ENCODE measurements around the gene STT3B.
A peak's percentile ranks its signal among the peaks of the same experiment; 100 is the strongest.

Gene STT3B

GRCh38 chr3:31493149-31493548 is 39.6 kb upstream of the STT3B start:
- no peak for DNase-seq (ENCODE audit: low spot score)

DNA sequence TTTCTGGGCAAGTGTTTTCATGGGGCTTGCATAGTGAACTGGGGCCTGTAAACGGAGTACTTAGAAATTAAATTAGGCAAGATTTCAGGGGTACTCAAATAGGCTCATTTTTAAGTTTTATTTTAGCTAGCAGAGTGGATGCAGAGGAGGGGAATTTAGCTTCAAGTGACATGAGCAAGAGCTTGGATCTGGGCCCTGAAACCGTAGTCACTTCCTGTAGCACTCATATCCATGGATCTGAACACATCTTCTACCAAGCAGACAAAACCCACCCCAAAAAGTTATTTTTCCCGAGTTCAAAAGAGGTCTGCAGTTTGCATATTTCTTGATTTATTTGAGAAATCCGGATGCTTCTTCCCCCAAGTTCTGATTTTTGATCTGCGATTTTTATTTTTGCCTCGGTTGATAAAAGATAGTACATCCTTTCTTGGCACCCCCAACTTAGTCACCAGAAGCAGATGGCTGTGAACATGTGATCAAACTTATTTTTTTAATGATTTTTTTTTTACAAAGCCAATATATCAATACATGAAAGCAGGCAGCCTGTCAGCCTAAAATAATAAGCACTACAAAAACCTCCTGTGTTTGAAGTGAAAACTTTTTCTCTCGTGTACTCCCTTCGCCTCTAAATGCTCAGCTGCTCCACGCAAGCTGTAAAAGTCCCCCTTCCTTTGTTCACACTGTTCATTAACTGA is 36.6 kb upstream of the STT3B start:
- no peak for DNase-seq (ENCODE audit: low spot score)
- TF ChIP-seq, protein P1, sequence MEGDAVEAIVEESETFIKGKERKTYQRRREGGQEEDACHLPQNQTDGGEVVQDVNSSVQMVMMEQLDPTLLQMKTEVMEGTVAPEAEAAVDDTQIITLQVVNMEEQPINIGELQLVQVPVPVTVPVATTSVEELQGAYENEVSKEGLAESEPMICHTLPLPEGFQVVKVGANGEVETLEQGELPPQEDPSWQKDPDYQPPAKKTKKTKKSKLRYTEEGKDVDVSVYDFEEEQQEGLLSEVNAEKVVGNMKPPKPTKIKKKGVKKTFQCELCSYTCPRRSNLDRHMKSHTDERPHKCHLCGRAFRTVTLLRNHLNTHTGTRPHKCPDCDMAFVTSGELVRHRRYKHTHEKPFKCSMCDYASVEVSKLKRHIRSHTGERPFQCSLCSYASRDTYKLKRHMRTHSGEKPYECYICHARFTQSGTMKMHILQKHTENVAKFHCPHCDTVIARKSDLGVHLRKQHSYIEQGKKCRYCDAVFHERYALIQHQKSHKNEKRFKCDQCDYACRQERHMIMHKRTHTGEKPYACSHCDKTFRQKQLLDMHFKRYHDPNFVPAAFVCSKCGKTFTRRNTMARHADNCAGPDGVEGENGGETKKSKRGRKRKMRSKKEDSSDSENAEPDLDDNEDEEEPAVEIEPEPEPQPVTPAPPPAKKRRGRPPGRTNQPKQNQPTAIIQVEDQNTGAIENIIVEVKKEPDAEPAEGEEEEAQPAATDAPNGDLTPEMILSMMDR (IDR thresholded peaks at IDR 0.05; ENCODE audit: extremely low read depth, missing control alignments) = no peak

More at GRCh38 chr3:31493149-31493548, 39.6 kb upstream of the STT3B start:
- TF ChIP-seq, protein P1 (IDR thresholded peaks at IDR 0.05; ENCODE audit: extremely low read depth, missing control alignments) = no peak

DNA sequence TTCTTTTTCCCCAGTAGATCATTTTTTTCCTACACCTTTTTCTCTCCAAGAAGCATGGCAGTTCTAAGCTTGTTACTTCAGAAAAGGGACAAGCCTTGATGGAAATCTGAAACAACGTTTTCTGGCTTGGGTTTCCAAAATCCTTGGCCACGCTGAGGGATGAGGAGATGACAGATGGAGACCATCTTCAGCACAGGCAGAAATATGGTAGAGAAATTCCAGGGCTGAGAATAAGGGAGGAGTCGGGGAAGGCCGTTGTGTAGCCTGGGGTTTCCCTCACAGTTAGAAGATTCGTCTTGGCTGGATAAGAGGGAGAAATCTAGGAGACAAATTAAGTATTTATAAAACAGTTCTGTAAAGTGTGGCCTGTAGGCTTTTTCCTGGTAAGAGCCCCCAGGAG is 33.9 kb upstream of the STT3B start:
- TF ChIP-seq, protein P1 (IDR thresholded peaks at IDR 0.05; ENCODE audit: extremely low read depth, missing control alignments) = no peak
- no peak for DNase-seq (ENCODE audit: low spot score)

DNA sequence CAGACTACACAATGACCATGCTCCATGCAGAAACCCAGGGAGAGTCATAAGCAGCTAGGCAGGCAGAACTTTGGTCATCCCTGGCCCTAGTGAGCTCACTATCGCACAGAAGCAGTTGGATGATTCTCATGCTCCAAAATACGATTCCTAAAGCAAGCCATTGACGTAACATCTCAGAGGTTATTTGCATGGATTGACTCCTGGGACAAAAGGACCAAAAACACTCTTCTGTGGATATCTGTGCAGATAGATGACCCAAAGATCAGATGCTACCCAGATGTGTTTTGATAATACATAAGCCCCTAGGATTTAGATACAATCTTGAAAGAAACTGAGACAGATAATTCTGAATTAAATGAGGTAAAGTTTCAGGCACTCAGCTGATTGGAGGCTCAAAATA is 33.4 kb upstream of the STT3B start:
- DNase-seq (ENCODE audit: low spot score) = no peak
- TF ChIP-seq, protein P1 (IDR thresholded peaks at IDR 0.05; ENCODE audit: extremely low read depth, missing control alignments) = no peak

DNA sequence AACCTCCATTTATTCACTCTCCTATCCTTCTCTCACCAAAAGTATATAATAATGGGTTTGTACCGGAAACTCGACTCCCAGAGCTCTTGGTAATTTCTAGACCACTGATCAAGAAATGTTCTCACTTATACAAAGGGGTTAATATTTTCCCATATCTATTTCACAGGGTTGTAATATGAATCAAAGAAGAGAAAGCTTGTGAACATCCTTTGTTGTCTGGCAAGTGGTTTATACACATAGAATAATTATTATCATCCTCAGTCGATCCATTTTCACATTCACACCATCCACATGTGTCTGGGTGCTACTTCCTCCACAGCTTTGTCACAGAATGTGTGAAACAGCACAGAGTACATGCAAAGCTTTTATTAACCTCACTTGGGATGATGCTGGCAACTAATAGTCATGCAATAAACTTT is 29.9 kb upstream of the STT3B start:
- peak; percentile 21 for DNase-seq (ENCODE audit: low spot score)
- TF ChIP-seq, protein P1 (IDR thresholded peaks at IDR 0.05; ENCODE audit: extremely low read depth, missing control alignments) = no peak

DNA sequence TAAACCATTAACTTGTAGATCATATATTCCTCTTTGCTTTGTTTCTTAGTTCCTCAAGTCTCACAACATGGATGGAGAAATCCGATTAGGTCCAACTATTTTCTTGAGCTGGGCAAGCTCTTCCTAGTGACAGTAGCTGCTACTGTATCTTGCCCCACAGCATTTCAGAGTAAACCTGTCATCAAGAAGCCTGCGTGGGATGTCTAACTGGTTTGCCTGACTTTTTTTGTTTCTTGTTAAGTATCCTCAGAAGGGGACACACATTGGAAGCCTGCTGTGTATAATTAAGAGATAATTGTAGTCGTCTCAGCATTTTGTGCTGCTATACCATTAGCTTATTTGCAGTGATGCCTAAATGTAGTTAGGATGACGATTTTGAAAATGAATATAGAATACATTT is 29.3 kb upstream of the STT3B start:
- TF ChIP-seq, protein P1 (IDR thresholded peaks at IDR 0.05; ENCODE audit: extremely low read depth, missing control alignments) = no peak
- no peak for DNase-seq (ENCODE audit: low spot score)

DNA sequence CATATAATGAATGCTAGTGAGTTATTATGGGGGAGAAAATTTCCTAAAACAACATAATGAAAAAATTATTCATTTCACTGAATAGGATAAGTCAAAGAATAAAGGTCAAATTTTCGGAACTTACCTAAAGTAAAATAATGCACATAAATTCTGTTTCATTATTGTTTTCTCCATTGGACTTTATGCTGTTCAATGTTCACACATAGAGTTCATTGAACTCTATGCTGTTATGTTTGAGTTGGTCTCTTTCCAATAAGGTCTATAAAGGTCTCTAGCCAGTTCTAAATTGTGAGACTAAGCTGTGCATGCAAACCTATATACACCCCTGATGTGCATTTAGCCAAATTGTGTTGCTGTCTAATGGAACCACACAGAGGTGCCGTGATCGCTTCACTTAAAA is 28.5 kb upstream of the STT3B start:
- TF ChIP-seq, protein P1 (IDR thresholded peaks at IDR 0.05; ENCODE audit: extremely low read depth, missing control alignments) = no peak
- no peak for DNase-seq (ENCODE audit: low spot score)
